SH-SY5Y (cell line): ENCODE data around the gene CYB561D2.

Experiments used
- GATA2 ChIP-seq: IDR thresholded peaks from 2 replicates; pipeline ENCODE4 v1.6.1; 2011; ENCODE audit warnings: mild to moderate bottlenecking, low read depth, low read length
- GATA3 ChIP-seq: IDR thresholded peaks from 2 replicates; pipeline ENCODE4 v1.6.1; 2011; ENCODE audit warnings: low read depth, mild to moderate bottlenecking, low read length, moderate library complexity

- TF ChIP-seq GATA2 (no peak), GATA3 (no peak)
Observed at GRCh38 chr3:50382722-50383121, 32.1 kb downstream of the CYB561D2 start.
